HuH-7.5 (cell line): ENCODE data around the gene PARL.
"Not testable (repeated sequence)": the region's sequence is repeated elsewhere in the genome, so short reads cannot be mapped to it uniquely, and the experiment has no call there.

Source experiments
- DNase-seq: peaks from one replicate; pipeline ENCODE4 v3.0.0; 2011; ENCODE audit warnings: low spot score

Gene PARL

GRCh38 chr3:183784503-183784902, 100.2 kb downstream of the PARL start:
- DNase-seq: not testable (repeated sequence)

GRCh38 chr3:183782576-183783276, 102.0 kb downstream of the PARL start:
- DNase-seq: no peak

DNA sequence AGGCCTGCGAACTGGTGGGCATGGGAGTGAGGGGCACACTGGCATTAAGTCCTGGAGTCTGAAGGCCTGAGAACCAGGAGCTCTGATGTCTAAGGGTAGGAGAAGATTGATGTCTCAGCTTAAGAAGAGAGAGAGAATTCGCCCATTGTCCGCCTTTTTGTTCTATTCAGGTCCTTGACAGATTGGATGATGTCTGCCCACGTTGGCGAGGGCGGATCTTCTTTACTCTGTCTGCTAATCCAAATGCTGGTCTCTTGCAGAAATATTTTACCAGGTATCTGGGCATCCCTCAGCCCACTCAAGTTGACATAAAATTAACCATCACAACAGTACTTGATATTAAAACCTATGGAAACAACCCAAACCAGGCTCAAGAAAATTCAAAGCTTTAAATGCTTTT, 103.4 kb downstream of the PARL start:
- DNase-seq: no peak

DNA sequence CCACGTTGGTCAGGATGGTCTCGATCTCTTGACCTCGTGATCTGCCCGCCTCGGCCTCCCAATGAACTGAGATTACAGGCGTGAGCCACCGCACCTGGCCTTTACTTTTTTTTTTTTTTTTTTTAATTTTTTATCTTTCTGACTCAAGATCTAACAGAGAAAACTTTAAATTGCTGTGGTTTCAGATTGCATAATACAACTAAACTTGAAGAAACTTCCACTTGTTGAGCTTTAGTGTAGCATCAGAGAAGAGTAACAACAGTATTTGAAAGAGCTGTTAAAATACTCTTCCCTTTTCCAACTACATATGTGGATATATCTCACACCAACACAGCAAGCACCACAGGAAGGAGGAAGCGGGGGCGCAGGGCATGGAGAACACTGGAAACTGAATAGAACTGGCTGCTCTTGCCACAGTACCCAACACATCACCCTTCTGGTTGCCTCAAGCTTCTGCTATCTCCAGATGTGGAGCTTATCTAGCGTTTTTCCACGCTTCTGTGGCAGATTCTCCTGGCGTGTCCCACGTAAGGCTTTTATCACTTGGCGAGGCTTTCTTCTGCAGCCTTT, 104.7 kb downstream of the PARL start:
- DNase-seq: no peak
